OCI-LY1 (cell line): ENCODE data around the gene PGAP2.

Experiments used
- H2AFZ ChIP-seq: fragments of 200-600 bp; sonication (generic), shearing (Covaris generic); 2 replicates; pipeline ENCODE4 v1.6.0; 2014; ENCODE audit warnings: antibody characterized with exemption, mild to moderate bottlenecking, low read length
- H3F3A ChIP-seq: fragments of 200-600 bp; sonication (generic), shearing (Covaris generic); 2 replicates; pipeline ENCODE4 v1.6.0; 2014; ENCODE audit warnings: mild to moderate bottlenecking, antibody characterized with exemption, low read length, moderate library complexity; ENCODE audit not compliant: insufficient read depth
- H3K27ac ChIP-seq: fragments of 200-600 bp; sonication (generic); 2 replicates; pipeline ENCODE4 v1.5.1; 2014; ENCODE audit warnings: low read length, mixed run types, mild to moderate bottlenecking, low read depth; ENCODE audit not compliant: poor library complexity, severe bottlenecking
- H3K27me3 ChIP-seq: fragments of 200-600 bp; sonication (generic); 2 replicates; pipeline ENCODE4 v1.6.0; 2014; ENCODE audit warnings: antibody characterized with exemption, mild to moderate bottlenecking, low read length, moderate library complexity; ENCODE audit not compliant: insufficient read depth
- H3K36me3 ChIP-seq: fragments of 200-600 bp; sonication (generic); 2 replicates; pipeline ENCODE4 v1.6.1; 2014; ENCODE audit warnings: mild to moderate bottlenecking, antibody characterized with exemption, low read length, moderate library complexity, mixed read lengths; ENCODE audit not compliant: insufficient read depth
- H3K4me1 ChIP-seq: fragments of 200-600 bp; sonication (generic); 2 replicates; pipeline ENCODE4 v1.5.1; 2014; ENCODE audit warnings: mild to moderate bottlenecking, low read length, moderate library complexity; ENCODE audit not compliant: insufficient read depth, severe bottlenecking
- H3K4me2 ChIP-seq: fragments of 200-600 bp; sonication (generic), shearing (Covaris generic); 2 replicates; pipeline ENCODE4 v1.6.1; 2014; ENCODE audit warnings: low read length
- H3K4me3 ChIP-seq: fragments of 200-600 bp; sonication (generic); 2 replicates; pipeline ENCODE4 v1.5.1; 2014; ENCODE audit warnings: low read length, low read depth, mild to moderate bottlenecking, mixed read lengths; ENCODE audit not compliant: poor library complexity, severe bottlenecking
- H3K79me2 ChIP-seq: fragments of 200-600 bp; shearing (Covaris generic); 2 replicates; pipeline ENCODE4 v1.6.1; 2016; ENCODE audit warnings: mixed run types, low read length, mixed read lengths; ENCODE audit not compliant: insufficient read depth
- H3K9ac ChIP-seq: fragments of 200-600 bp; sonication (generic), shearing (Covaris generic); 2 replicates; pipeline ENCODE4 v1.6.1; 2014; ENCODE audit warnings: mild to moderate bottlenecking, low read length, mixed read lengths
- H3K9me2 ChIP-seq: fragments of 200-600 bp; sonication (generic), shearing (Covaris generic); 2 replicates; pipeline ENCODE4 v1.6.1; 2014; ENCODE audit warnings: low read depth, mild to moderate bottlenecking, low read length, mixed read lengths
- H3K9me3 ChIP-seq: fragments of 200-600 bp; shearing (Covaris generic); 2 replicates; pipeline ENCODE4 v1.6.1; 2014; ENCODE audit warnings: low read length, mixed read lengths
- H4K20me1 ChIP-seq: fragments of 200-600 bp; sonication (generic), shearing (Covaris generic); 2 replicates; pipeline ENCODE4 v1.6.0; 2016; ENCODE audit warnings: mild to moderate bottlenecking, low read length; ENCODE audit not compliant: insufficient read depth
- EZH2 ChIP-seq: fragments of 200-600 bp; sonication (generic), shearing (Covaris generic); IDR thresholded peaks from 2 replicates; pipeline ENCODE4 v1.8.0; 2017; ENCODE audit warnings: borderline replicate concordance, mixed run types, mild to moderate bottlenecking, antibody characterized with exemption, low read length, moderate library complexity, mixed read lengths
- TF ChIP-seq, protein P1 (sequence below): fragments of 200-600 bp; sonication (generic), shearing (Covaris generic); IDR thresholded peaks from 2 replicates; pipeline ENCODE4 v1.5.1; 2017; ENCODE audit warnings: mild to moderate bottlenecking, antibody characterized with exemption, low read length, moderate library complexity, mixed read lengths

The PGAP2 gene

DNA sequence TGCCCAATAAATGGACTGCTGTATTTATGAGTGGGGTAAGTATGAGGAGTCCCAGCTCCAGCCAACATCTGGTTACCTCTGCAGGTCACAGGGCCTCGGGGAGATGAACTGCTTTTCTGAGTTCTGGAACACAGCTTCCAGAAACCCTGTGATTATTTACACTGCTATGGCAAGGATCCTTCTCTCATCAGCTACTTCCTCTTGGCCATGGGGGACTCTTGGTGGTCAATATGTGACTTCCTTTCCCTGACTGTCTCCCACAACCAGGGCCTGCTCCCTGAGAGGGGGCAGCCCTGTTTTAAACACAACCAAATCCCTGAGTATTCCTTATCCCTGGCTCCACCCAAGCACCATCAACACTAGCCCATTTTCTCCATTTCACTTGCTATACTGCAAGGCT is 22.4 kb downstream of the PGAP2 start:
- Histone ChIP-seq H3K79me2 (peaks cover 13% of the 10 kb centered on the region; the same call in 1 of the 2 replicates), H3K27ac (no peak overlapping the region), H3F3A (no peaks in the 10 kb centered on the region), H4K20me1 (no peaks in the 10 kb centered on the region), H3K36me3 (peaks cover 71% of the 10 kb centered on the region), H3K4me3 (no peak overlapping the region), H3K4me1 (peaks cover 9% of the 10 kb centered on the region), H3K9me2 (no peaks in the 10 kb centered on the region), H3K9me3 (no peaks in the 10 kb centered on the region), H3K9ac (no peak overlapping the region), H3K27me3 (no peaks in the 10 kb centered on the region), H3K4me2 (no peak overlapping the region), H2AFZ (no peak overlapping the region)
- no peak for TF ChIP-seq EZH2
- TF ChIP-seq, protein P1, sequence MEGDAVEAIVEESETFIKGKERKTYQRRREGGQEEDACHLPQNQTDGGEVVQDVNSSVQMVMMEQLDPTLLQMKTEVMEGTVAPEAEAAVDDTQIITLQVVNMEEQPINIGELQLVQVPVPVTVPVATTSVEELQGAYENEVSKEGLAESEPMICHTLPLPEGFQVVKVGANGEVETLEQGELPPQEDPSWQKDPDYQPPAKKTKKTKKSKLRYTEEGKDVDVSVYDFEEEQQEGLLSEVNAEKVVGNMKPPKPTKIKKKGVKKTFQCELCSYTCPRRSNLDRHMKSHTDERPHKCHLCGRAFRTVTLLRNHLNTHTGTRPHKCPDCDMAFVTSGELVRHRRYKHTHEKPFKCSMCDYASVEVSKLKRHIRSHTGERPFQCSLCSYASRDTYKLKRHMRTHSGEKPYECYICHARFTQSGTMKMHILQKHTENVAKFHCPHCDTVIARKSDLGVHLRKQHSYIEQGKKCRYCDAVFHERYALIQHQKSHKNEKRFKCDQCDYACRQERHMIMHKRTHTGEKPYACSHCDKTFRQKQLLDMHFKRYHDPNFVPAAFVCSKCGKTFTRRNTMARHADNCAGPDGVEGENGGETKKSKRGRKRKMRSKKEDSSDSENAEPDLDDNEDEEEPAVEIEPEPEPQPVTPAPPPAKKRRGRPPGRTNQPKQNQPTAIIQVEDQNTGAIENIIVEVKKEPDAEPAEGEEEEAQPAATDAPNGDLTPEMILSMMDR: no peak

DNA sequence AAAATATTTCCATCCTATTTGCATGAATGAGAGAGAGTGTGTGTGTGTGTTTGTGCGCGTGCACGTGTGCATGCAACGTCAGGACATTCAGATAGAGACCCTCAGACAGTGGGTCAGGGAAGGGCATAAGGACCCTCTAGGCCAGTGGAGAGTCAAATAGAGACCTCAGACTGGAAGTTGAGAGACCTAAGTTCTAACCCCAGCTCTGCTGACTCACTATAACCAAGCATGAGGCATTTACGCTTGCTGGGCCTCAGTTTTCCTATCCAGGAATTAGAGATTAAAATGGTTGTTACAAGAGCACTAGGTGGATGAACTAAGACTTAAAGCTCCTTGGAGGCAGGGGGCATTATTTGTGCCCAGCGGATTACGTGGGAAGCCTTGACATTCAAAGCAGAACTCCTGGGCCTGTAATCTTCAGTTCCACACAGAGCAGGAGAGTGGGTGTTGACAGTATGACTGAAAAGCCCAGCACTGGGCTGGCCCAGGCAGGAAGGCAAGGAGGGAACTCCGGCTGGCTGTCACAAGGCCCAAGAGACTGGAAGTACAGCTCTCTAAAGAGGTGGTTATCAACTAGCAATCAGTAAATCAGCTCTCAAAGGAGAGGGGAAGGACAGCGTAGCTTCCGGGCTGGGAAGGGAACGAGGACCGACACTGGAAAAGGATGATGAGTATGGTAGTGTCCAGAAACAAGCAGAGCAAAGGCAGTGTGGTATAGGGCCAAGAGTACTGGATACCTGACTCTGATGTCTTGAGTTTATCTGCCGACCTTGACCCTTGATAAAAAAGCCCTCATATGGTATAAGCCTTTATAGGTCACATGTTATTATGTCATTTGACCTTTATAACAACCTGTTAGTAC is 23.2 kb downstream of the PGAP2 start:
- peaks cover 13% of the 10 kb centered on the region; the same call in 1 of the 2 replicates for H3K79me2 ChIP-seq
- peaks cover 14% of the 10 kb centered on the region for H3K4me1 ChIP-seq
- TF ChIP-seq, protein P1: no peak
- TF ChIP-seq EZH2: no peak
- H2AFZ ChIP-seq: no peak overlapping the region
- no peaks in the 10 kb centered on the region for H3K9me2 ChIP-seq
- peaks cover 62% of the 10 kb centered on the region for H3K36me3 ChIP-seq
- H3F3A ChIP-seq: no peaks in the 10 kb centered on the region
- no peaks in the 10 kb centered on the region for H4K20me1 ChIP-seq
- no peak overlapping the region for H3K9ac ChIP-seq
- H3K4me2 ChIP-seq: no peak overlapping the region
- H3K27me3 ChIP-seq: no peaks in the 10 kb centered on the region
- no peak overlapping the region for H3K27ac ChIP-seq
- H3K9me3 ChIP-seq: no peaks in the 10 kb centered on the region
- no peak overlapping the region for H3K4me3 ChIP-seq

DNA sequence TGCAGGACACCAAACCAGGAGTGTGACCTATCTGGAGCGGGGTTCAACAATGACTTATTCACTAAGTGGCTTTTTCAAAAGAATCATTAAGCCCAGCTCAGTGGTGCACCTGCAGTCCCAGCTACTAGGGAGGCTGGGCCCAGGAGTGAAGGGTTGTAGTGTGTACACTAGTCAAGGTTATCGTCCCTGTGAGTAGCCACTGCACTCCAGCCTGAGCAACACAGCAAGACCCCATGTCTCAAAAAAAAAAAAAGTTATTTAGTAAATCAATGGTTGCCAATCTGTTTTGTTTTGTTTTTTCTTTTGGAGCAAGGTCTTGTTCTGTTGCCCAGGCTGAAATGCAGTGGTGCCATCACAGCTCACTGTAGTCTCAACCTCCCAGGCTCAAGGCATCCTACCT is 24.5 kb downstream of the PGAP2 start:
- Histone ChIP-seq H3K27me3 (no peaks in the 10 kb centered on the region), H3K27ac (no peak overlapping the region), H4K20me1 (no peaks in the 10 kb centered on the region), H3K4me1 (peaks cover 26% of the 10 kb centered on the region), H3K4me2 (no peak overlapping the region), H3K79me2 (peaks cover 15% of the 10 kb centered on the region), H3K9ac (no peak overlapping the region), H2AFZ (no peak overlapping the region), H3K4me3 (no peak overlapping the region), H3K9me2 (no peaks in the 10 kb centered on the region), H3K36me3 (peaks cover 50% of the 10 kb centered on the region), H3K9me3 (no peaks in the 10 kb centered on the region), H3F3A (no peaks in the 10 kb centered on the region)
- no peak for TF ChIP-seq EZH2
- TF ChIP-seq, protein P1: no peak
